OCI-LY7 (cell line): Measurements from ENCODE around the gene TNFRSF9.

Source experiments
- CTCF ChIP-seq: fragments of 200-600 bp; sonication (generic); conservative IDR thresholded peaks from 2 replicates; pipeline ENCODE4 v1.5.1; 2014; ENCODE audit warnings: mild to moderate bottlenecking, antibody characterized with exemption, low read length, moderate library complexity, mixed read lengths
- EZH2phosphoT487 ChIP-seq: fragments of 200-600 bp; sonication (generic); IDR thresholded peaks from 2 replicates; pipeline ENCODE4 v1.6.1; 2018; ENCODE audit warnings: low read depth, borderline replicate concordance, mild to moderate bottlenecking, mixed run types, antibody characterized with exemption, low read length, moderate library complexity, mixed read lengths

GRCh38 chr1:7930645-7931445 is 9.8 kb downstream of the TNFRSF9 start:
- no peak for TF ChIP-seq CTCF
- TF ChIP-seq EZH2phosphoT487 = no peak
